H9 (cell line): ENCODE results near the gene DNAJC18. TPM values are rescaled to one million over a fixed set of nuclear protein-coding genes. Genes with fewer than 3 reads are reported as not detected.

Experiments
- DNase-seq: peaks from one replicate; pipeline ENCODE4 v3.0.0-alpha.2; 2017
- H2AFZ ChIP-seq: one replicate; pipeline ENCODE4 v1.6.1; 2013; ENCODE audit warnings: mild to moderate bottlenecking, low read length, control low read depth, moderate library complexity
- H2AK5ac ChIP-seq: 2 replicates; pipeline ENCODE4 v1.6.1; 2013; ENCODE audit warnings: low read length, control low read depth, mixed read lengths; ENCODE audit not compliant: insufficient read length
- H2BK120ac ChIP-seq: one replicate; pipeline ENCODE4 v1.6.1; 2013; ENCODE audit warnings: low read depth, mild to moderate bottlenecking, low read length, control low read depth, inconsistent platforms; ENCODE audit not compliant: poor library complexity, severe bottlenecking
- H2BK12ac ChIP-seq: 2 replicates; pipeline ENCODE4 v1.6.1; 2013; ENCODE audit warnings: low read length, control low read depth, mixed read lengths, low read depth; ENCODE audit not compliant: insufficient read length
- H2BK15ac ChIP-seq: 2 replicates; pipeline ENCODE4 v1.6.1; 2013; ENCODE audit warnings: low read depth, low read length, control low read depth
- H2BK20ac ChIP-seq: one replicate; pipeline ENCODE4 v1.6.1; 2013; ENCODE audit warnings: low read depth, mild to moderate bottlenecking, low read length, control low read depth, inconsistent platforms; ENCODE audit not compliant: poor library complexity, severe bottlenecking
- H2BK5ac ChIP-seq: 2 replicates; pipeline ENCODE4 v1.6.1; 2013; ENCODE audit warnings: low read length, control low read depth, mixed read lengths; ENCODE audit not compliant: insufficient read length
- H3K14ac ChIP-seq: 2 replicates; pipeline ENCODE4 v1.6.1; 2013; ENCODE audit warnings: low read length, control low read depth; ENCODE audit not compliant: insufficient read depth
- H3K18ac ChIP-seq: 2 replicates; pipeline ENCODE4 v1.6.1; 2013; ENCODE audit warnings: low read depth, mild to moderate bottlenecking, mixed read lengths, low read length, control low read depth; ENCODE audit not compliant: insufficient read length
- H3K23ac ChIP-seq: 2 replicates; pipeline ENCODE4 v1.6.1; 2013; ENCODE audit warnings: low read length, control low read depth, mixed read lengths, low read depth; ENCODE audit not compliant: insufficient read length
- H3K23me2 ChIP-seq: 2 replicates; pipeline ENCODE4 v1.6.1; 2013; ENCODE audit warnings: low read depth, mild to moderate bottlenecking, mixed read lengths, low read length, control low read depth; ENCODE audit not compliant: insufficient read length, poor library complexity, severe bottlenecking
- H3K27ac ChIP-seq: 2 replicates; pipeline ENCODE4 v1.5.1; 2013; ENCODE audit warnings: low read length, control low read depth, mixed read lengths, low read depth; ENCODE audit not compliant: insufficient read length
- H3K27me3 ChIP-seq: 2 replicates; pipeline ENCODE4 v1.6.1; 2013; ENCODE audit warnings: low read length, control low read depth, inconsistent platforms; ENCODE audit not compliant: insufficient read depth
- H3K4ac ChIP-seq: 2 replicates; pipeline ENCODE4 v1.6.1; 2013; ENCODE audit warnings: low read depth, mild to moderate bottlenecking, control low read depth, inconsistent platforms, low read length, moderate library complexity
- H3K4me1 ChIP-seq: 2 replicates; pipeline ENCODE4 v1.6.1; 2013; ENCODE audit warnings: low read length, control low read depth, inconsistent platforms; ENCODE audit not compliant: insufficient read depth
- H3K4me2 ChIP-seq: 2 replicates; pipeline ENCODE4 v1.6.1; 2013; ENCODE audit warnings: low read length, control low read depth, mixed read lengths; ENCODE audit not compliant: insufficient read length, insufficient read depth
- H3K56ac ChIP-seq: 2 replicates; pipeline ENCODE4 v1.6.1; 2013; ENCODE audit warnings: low read depth, mild to moderate bottlenecking, mixed read lengths, low read length, control low read depth; ENCODE audit not compliant: insufficient read length
- H3K79me1 ChIP-seq: 2 replicates; pipeline ENCODE4 v1.6.1; 2013; ENCODE audit warnings: low read depth, mild to moderate bottlenecking, moderate library complexity, low read length, control low read depth, inconsistent platforms; ENCODE audit not compliant: insufficient read depth, poor library complexity, severe bottlenecking
- H3K79me2 ChIP-seq: 2 replicates; pipeline ENCODE4 v1.6.1; 2013; ENCODE audit warnings: low read length, control low read depth, inconsistent platforms; ENCODE audit not compliant: insufficient read depth
- H3K9ac ChIP-seq: 2 replicates; pipeline ENCODE4 v1.6.1; 2013; ENCODE audit warnings: low read length, control low read depth, mixed read lengths; ENCODE audit not compliant: insufficient read length; ENCODE audit errors: extremely low read depth
- H3K9me3 ChIP-seq: one replicate; pipeline ENCODE4 v1.6.1; 2013; ENCODE audit warnings: low read depth, low read length, inconsistent platforms; ENCODE audit not compliant: control insufficient read depth
- H3T11ph ChIP-seq: one replicate; pipeline ENCODE4 v1.6.1; 2013; ENCODE audit warnings: mild to moderate bottlenecking, low read length, control low read depth, inconsistent platforms
- H4K20me1 ChIP-seq: one replicate; pipeline ENCODE4 v1.6.1; 2013; ENCODE audit not compliant: control insufficient read depth, insufficient read length, insufficient read depth
- H4K5ac ChIP-seq: 2 replicates; pipeline ENCODE4 v1.6.1; 2013; ENCODE audit warnings: low read depth, mild to moderate bottlenecking, mixed read lengths, low read length, control low read depth; ENCODE audit not compliant: insufficient read length
- H4K8ac ChIP-seq: replicated peaks from 2 replicates; pipeline ENCODE4 v1.6.1; 2013; ENCODE audit warnings: low read length, control low read depth, mixed read lengths, low read depth; ENCODE audit not compliant: insufficient read length
- H4K91ac ChIP-seq: 2 replicates; pipeline ENCODE4 v1.6.1; 2013; ENCODE audit warnings: low read depth, mild to moderate bottlenecking, moderate library complexity, mixed read lengths, low read length, control low read depth; ENCODE audit not compliant: insufficient read length
- H3K27ac Mint-ChIP-seq, 3 experiments: 2 replicates in 2 of 3; 3 replicates in 1 of 3; pipeline ENCODE4 v1.8.0; 2020 to 2021; ENCODE audit warnings: mixed read lengths in 3 of 3, mild to moderate bottlenecking in 1 of 3, moderate library complexity in 1 of 3
- H3K27me3 Mint-ChIP-seq: 2 replicates; pipeline ENCODE4 v1.8.0; 2021; ENCODE audit warnings: low read depth, mild to moderate bottlenecking, moderate library complexity, mixed read lengths
- H3K36me3 Mint-ChIP-seq, 3 experiments: 2 replicates in 2 of 3; 3 replicates in 1 of 3; pipeline ENCODE4 v1.8.0; 2020 to 2021; ENCODE audit warnings: low read depth in 3 of 3, mixed read lengths in 3 of 3; ENCODE audit not compliant: insufficient read depth in 1 of 3
- H3K4me1 Mint-ChIP-seq, 2 experiments: 2 replicates each; pipeline ENCODE4 v1.8.0; 2020; ENCODE audit warnings: mixed read lengths in 2 of 2
- H3K4me3 Mint-ChIP-seq, 2 experiments: 2 replicates in 1 of 2; 3 replicates in 1 of 2; pipeline ENCODE4 v1.8.0; 2020 to 2021; ENCODE audit warnings: mild to moderate bottlenecking in 2 of 2, mixed read lengths in 2 of 2, moderate library complexity in 1 of 2
- H3K9me3 Mint-ChIP-seq, 2 experiments: 2 replicates in 1 of 2; 3 replicates in 1 of 2; pipeline ENCODE4 v1.8.0; 2020; ENCODE audit warnings: mild to moderate bottlenecking in 2 of 2, mixed read lengths in 2 of 2, moderate library complexity in 1 of 2
- WGBS: extraction: QIAGEN DNeasy Blood & Tissue Kit; methylation state at CpG from one replicate; pipeline ENCODE4 v1.1.7; 2013; ENCODE audit warnings: missing lambda C conversion rate, low lambda C conversion rate, mixed read lengths; ENCODE audit not compliant: insufficient read length; ENCODE audit errors: extremely low coverage; 5-methylcytosine and 5-hydroxymethylcytosine counted together
- total RNA-seq: library from RNA; stranded (reverse); gene quantifications from 2 replicates; pipeline ENCODE4 v1.2.1, GENCODE V29; 2021
- TF ChIP-seq, protein P1 (sequence below): fragments of 200-600 bp; sonication (generic); conservative IDR thresholded peaks from 3 replicates; pipeline ENCODE4 v1.8.0; 2021; ENCODE audit warnings: antibody characterized with exemption, mild to moderate bottlenecking

Gene DNAJC18
- total RNA-seq, 1 experiment from 2014 or later: 26.5 TPM

DNA sequence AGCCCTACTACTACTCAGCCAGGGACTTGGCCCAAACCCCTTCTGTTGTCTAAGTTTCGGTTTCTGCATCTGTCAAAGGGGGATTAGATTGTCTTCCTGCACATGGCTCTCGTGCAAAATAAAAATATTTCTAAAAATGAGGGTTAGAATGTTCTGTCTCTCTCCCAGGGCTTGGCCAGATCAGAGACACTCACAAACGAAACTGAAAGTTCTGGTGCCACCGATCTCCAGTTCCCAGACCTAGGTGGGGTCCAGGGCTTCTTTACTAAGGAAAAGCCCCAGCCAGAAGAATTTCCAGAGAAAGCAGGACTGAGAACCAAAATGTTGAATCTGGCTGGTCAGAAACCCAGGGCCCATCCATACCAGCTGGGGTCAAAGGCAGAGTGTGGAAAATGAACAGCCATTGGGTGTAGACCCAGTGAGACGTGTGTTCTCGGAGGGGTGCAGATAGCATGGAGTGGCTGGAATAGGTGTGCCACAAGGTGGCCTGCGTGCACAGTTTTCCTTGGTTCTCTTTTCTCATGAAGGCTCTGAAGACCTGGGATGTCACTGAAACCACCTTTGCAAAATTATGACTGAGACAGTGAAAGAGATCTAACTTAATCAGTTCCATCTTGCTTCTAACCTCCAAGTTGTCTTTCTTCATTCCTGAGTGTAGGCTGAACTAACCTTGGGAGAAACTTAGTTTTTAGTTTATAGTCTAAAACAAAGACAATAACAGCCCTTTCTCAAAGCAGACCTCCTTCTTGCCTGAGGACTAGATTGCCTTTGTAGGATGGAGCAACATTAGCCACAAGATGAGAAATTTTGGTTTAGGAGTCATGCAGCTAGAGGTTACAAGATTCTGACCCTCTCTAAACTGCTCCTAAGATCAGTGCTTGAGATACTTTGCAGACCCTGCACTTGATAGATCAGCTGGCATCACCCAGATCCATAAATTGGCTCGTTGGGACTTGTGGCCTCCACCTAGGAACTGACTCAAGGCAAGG is 54.0 kb downstream of the DNAJC18 start:
- H3K9me3 Mint-ChIP-seq: no peaks in the 10 kb centered on the region
- H3K9me3 ChIP-seq: no peaks in the 10 kb centered on the region

More for the DNA sequence above, 54.0 kb downstream of the DNAJC18 start:
- H2BK12ac ChIP-seq: no peak overlapping the region
- H3K9ac ChIP-seq: no peak overlapping the region
- no peak overlapping the region for H3T11ph ChIP-seq
- TF ChIP-seq, protein P1, sequence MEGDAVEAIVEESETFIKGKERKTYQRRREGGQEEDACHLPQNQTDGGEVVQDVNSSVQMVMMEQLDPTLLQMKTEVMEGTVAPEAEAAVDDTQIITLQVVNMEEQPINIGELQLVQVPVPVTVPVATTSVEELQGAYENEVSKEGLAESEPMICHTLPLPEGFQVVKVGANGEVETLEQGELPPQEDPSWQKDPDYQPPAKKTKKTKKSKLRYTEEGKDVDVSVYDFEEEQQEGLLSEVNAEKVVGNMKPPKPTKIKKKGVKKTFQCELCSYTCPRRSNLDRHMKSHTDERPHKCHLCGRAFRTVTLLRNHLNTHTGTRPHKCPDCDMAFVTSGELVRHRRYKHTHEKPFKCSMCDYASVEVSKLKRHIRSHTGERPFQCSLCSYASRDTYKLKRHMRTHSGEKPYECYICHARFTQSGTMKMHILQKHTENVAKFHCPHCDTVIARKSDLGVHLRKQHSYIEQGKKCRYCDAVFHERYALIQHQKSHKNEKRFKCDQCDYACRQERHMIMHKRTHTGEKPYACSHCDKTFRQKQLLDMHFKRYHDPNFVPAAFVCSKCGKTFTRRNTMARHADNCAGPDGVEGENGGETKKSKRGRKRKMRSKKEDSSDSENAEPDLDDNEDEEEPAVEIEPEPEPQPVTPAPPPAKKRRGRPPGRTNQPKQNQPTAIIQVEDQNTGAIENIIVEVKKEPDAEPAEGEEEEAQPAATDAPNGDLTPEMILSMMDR: 0 out of 3 replicates have a peak, but pooled peaks have one; percentile 18
- H3K4me1 ChIP-seq: peaks cover 3% of the 10 kb centered on the region; the same call in 1 of the 2 replicates
- H4K91ac ChIP-seq: no peak overlapping the region
- H2BK20ac ChIP-seq: no peak overlapping the region
- no peak overlapping the region for H3K23ac ChIP-seq
- no peak overlapping the region for H2BK15ac ChIP-seq
- no peak overlapping the region for H2AFZ ChIP-seq
- H3K27ac ChIP-seq: no peak overlapping the region
- H3K4me3 Mint-ChIP-seq: no peak overlapping the region
- no peaks in the 10 kb centered on the region for H3K79me1 ChIP-seq
- peaks cover 16 to 38% of the 10 kb centered on the region in 2 experiments for H3K4me1 Mint-ChIP-seq
- no peak overlapping the region for H3K18ac ChIP-seq
- H4K5ac ChIP-seq: no peak overlapping the region
- no peak overlapping the region for H3K4ac ChIP-seq
- no peak overlapping the region for H2AK5ac ChIP-seq
- H2BK120ac ChIP-seq: no peak overlapping the region
- no peaks in the 10 kb centered on the region for H3K27me3 ChIP-seq
- H3K27me3 Mint-ChIP-seq: no peaks in the 10 kb centered on the region; the same call in 1 of the 2 replicates
- H3K79me2 ChIP-seq: no peaks in the 10 kb centered on the region
- no peaks in the 10 kb centered on the region for H4K20me1 ChIP-seq
- WGBS: no CpG with 5 or more reads among the region's 8 CpGs
- no peak overlapping the region for H3K27ac Mint-ChIP-seq
- H3K4me2 ChIP-seq: no peak overlapping the region
- no peak overlapping the region for H2BK5ac ChIP-seq
- no peak overlapping the region for H3K56ac ChIP-seq
- no peaks in the 10 kb centered on the region for H3K36me3 Mint-ChIP-seq
- no peak overlapping the region for H4K8ac ChIP-seq
- H3K14ac ChIP-seq: no peak overlapping the region
- DNase-seq: no peak
- H3K23me2 ChIP-seq: no peaks in the 10 kb centered on the region
